Measurements from ENCODE around the gene R3HDM1. TPM values are rescaled to one million over a fixed set of nuclear protein-coding genes. Genes with fewer than 3 reads are reported as not detected.

The R3HDM1 gene
- total RNA-seq, 1 experiment from 2014 or later, result 16.4 TPM

Other genes starting within 250 kb of the R3HDM1 start
- gene ZRANB3, start 266 bp upstream of the R3HDM1 start, total RNA-seq (2014; rRNA removed; shearing (Covaris generic)), result 10.4 and 14.0 TPM in 2 replicates
- gene UBXN4, start 210.4 kb downstream of the R3HDM1 start, total RNA-seq (2014; rRNA removed; shearing (Covaris generic)), result 56.5 and 59.7 TPM in 2 replicates

All from H7 (cell line).